Vagina (tissue), 2 donors: ENCODE results near the gene LRRC74A. TPM values are rescaled to one million over a fixed set of nuclear protein-coding genes. Genes with fewer than 3 reads are reported as not detected.
A peak's percentile ranks its signal among the peaks of the same experiment; 100 is the strongest.

ENCODE experiments used
- DNase-seq, 2 donors: peaks; one replicate each; pipeline ENCODE4 v3.0.0-alpha.2; 2017; ENCODE audit errors: extremely low spot score in 2 of 2
- H3K27ac ChIP-seq: fragments of 200-600 bp; sonication (generic); one replicate; pipeline ENCODE4 v1.5.1; 2019
- H3K27me3 ChIP-seq: fragments of 200-600 bp; sonication (generic); one replicate; pipeline ENCODE4 v1.5.1; 2019
- H3K36me3 ChIP-seq, 2 donors: fragments of 200-600 bp; sonication (generic); one replicate each; pipeline ENCODE4 v1.5.1; 2017 to 2019
- H3K4me1 ChIP-seq: fragments of 200-600 bp; sonication (generic); one replicate; pipeline ENCODE4 v1.5.1; 2019
- H3K4me3 ChIP-seq, 2 donors: fragments of 200-600 bp; sonication (generic); 1 replicate in 1 of 2; 2 replicates in 1 of 2; pipeline ENCODE4 v1.5.1; 2016 to 2019
- H3K9me3 ChIP-seq: fragments of 200-600 bp; sonication (generic); one replicate; pipeline ENCODE4 v1.5.1; 2019
- POLR2A ChIP-seq, 2 donors: fragments of 450-650 bp; IDR thresholded peaks; one replicate each; pipeline ENCODE4 v1.6.1; 2017; ENCODE audit warnings: antibody characterized with exemption in 2 of 2, mild to moderate bottlenecking in 2 of 2, moderate library complexity in 2 of 2
- POLR2AphosphoS5 ChIP-seq, 2 donors: sonication (generic); formaldehyde crosslinking; IDR thresholded peaks; one replicate each; pipeline ENCODE4 v1.9.0; 2017; ENCODE audit warnings: antibody characterized with exemption in 2 of 2, mild to moderate bottlenecking in 2 of 2, low read depth in 1 of 2; ENCODE audit not compliant: insufficient read depth in 1 of 2
- intact Hi-C: fragments of 100-400 bp; cut with DNase I; formaldehyde crosslinking; loops from one replicate; pipeline ENCODE4 v1.15.1; 2023
- total RNA-seq: library from RNA; depleted of rRNA; stranded (reverse); fragments of >200 nt; gene quantifications from one replicate; pipeline ENCODE4 v1.2.3, GENCODE V29; 2016
- TF ChIP-seq, protein P1 (sequence below), 3 experiments: fragments of 450-650 bp in 2 of 3; fragments of 200-600 bp in 1 of 3; sonication (generic) in 1 of 3; IDR thresholded peaks; one replicate each; pipeline ENCODE4 v1.5.1; 2017 to 2019; ENCODE audit warnings: antibody characterized with exemption in 3 of 3, mild to moderate bottlenecking in 2 of 3, moderate library complexity in 2 of 3

The LRRC74A gene
- total RNA-seq, 1 donor from 2014 or later = not detected

DNA sequence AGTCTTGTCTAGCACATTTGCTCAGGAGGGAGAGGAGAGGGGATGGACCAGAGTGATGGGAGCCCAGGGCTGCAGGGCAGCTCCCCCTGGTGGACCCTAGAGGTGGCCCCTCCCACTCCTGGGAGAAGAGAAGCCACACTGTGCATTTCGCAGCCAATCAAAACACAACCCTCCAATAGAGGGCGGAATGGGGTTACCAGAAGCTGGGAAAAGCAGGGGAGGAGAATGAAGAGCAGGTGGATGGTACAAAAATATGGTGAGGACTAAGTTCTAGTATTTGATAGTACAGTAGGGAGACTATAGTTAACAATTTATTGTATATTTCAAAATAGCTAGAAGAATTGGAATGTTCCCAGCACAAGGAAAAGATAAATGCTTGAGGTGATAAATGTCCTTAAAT, 41.3 kb upstream of the LRRC74A start:
- peaks cover 20% of the 10 kb centered on the region for H3K4me1 ChIP-seq
- DNase-seq = no peak
- TF ChIP-seq, protein P1, sequence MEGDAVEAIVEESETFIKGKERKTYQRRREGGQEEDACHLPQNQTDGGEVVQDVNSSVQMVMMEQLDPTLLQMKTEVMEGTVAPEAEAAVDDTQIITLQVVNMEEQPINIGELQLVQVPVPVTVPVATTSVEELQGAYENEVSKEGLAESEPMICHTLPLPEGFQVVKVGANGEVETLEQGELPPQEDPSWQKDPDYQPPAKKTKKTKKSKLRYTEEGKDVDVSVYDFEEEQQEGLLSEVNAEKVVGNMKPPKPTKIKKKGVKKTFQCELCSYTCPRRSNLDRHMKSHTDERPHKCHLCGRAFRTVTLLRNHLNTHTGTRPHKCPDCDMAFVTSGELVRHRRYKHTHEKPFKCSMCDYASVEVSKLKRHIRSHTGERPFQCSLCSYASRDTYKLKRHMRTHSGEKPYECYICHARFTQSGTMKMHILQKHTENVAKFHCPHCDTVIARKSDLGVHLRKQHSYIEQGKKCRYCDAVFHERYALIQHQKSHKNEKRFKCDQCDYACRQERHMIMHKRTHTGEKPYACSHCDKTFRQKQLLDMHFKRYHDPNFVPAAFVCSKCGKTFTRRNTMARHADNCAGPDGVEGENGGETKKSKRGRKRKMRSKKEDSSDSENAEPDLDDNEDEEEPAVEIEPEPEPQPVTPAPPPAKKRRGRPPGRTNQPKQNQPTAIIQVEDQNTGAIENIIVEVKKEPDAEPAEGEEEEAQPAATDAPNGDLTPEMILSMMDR (IDR thresholded peaks at IDR 0.05) = peak; percentile 55 to 77 (median 66)
- no peak for TF ChIP-seq POLR2AphosphoS5 (IDR thresholded peaks at IDR 0.05; ENCODE audit: insufficient read depth in 1 of 2, low read depth in 1 of 2)
- TF ChIP-seq POLR2A (IDR thresholded peaks at IDR 0.05) = no peak
- intact Hi-C loops = loop anchor here (5.0 kb wide), 1 partner anchor 73 kb away; no protein-coding TSS in a partner anchor
- peaks cover 0 to 38% of the 10 kb centered on the region in 2 donors for H3K36me3 ChIP-seq
- no peak overlapping the region for H3K4me3 ChIP-seq
- H3K27ac ChIP-seq = no peak overlapping the region
- no peaks in the 10 kb centered on the region for H3K27me3 ChIP-seq
- no peaks in the 10 kb centered on the region for H3K9me3 ChIP-seq

DNA sequence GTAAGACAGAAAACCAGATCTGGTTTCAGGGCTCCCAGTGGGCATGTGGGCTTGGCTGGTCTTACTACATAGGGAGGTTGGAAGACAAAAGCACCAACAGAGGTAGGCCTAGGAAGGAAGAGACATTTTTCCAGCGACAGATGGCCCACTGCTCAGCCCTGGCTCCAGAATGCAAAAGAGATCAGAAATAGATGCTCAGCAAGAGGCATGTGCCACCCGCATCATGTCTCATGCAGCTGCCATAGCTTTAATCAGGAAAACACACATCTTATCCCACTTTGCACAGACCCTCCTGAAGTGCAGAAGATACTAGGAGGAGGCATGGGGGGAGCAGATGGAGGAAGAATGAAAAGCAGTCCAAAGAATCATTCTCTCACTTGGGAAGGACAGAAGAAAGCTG, 39.6 kb upstream of the LRRC74A start:
- Histone ChIP-seq H3K4me3 (no peak overlapping the region), H3K4me1 (peaks cover 7% of the 10 kb centered on the region), H3K36me3 (peaks cover 0 to 50% of the 10 kb centered on the region in 2 donors), H3K27ac (no peak overlapping the region), H3K27me3 (no peaks in the 10 kb centered on the region), H3K9me3 (no peaks in the 10 kb centered on the region)
- TF ChIP-seq POLR2A (IDR thresholded peaks at IDR 0.05) (no peak), POLR2AphosphoS5 (IDR thresholded peaks at IDR 0.05; ENCODE audit: insufficient read depth in 1 of 2, low read depth in 1 of 2) (no peak)
- TF ChIP-seq, protein P1 (IDR thresholded peaks at IDR 0.05) = no peak
- intact Hi-C loops = loop anchor here (5.0 kb wide), 1 partner anchor 74 kb away; no protein-coding TSS in a partner anchor
- DNase-seq = no peak

DNA sequence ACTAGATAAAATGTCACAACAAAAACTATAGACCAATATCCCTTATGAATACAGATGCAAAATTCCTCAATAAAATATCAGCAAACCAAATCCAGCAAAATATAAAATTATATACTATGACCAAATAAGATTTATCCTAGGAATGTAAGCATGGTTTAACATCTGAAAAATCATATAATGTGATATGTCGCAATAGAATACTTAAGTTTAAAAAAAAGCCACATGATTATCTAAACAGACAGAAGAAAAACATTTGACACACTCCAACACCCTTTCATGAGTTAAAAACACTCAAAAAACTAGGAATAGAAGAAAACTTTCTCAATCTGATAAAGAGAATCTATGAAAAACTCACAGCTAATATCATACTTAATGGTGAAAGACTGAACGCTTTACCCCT, 33.8 kb upstream of the LRRC74A start:
- Histone ChIP-seq H3K27me3 (no peaks in the 10 kb centered on the region), H3K4me3 (no peak overlapping the region), H3K9me3 (no peaks in the 10 kb centered on the region), H3K36me3 (peaks cover 0 to 36% of the 10 kb centered on the region in 2 donors), H3K4me1 (no peaks in the 10 kb centered on the region), H3K27ac (no peak overlapping the region)
- TF ChIP-seq POLR2AphosphoS5 (IDR thresholded peaks at IDR 0.05; ENCODE audit: insufficient read depth in 1 of 2, low read depth in 1 of 2) = no peak
- TF ChIP-seq POLR2A (IDR thresholded peaks at IDR 0.05) = no peak
- TF ChIP-seq, protein P1 (IDR thresholded peaks at IDR 0.05) = no peak
- intact Hi-C loops = no loop called here
- no peak for DNase-seq

DNA sequence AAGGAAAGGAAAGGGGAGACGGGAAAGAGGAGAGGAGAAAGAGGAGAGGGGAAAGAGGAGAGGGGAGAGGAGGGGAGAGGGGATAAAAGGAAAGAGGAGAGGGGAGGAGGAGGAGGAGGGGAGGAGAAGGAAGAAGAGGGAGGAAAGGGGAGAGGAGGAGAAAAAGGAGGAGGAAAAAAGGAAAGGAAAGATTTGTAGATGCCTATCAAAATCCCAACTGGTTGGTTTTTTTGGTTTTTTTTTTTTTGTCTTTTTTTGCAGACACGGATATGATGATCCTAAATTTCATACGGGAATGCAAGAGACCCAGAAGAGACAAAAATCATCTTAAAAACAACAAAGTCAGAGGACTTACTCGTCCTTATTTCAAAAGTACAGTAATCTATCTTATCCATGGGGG, 32.9 kb upstream of the LRRC74A start:
- H3K27ac ChIP-seq = no peak overlapping the region
- H3K36me3 ChIP-seq = peaks cover 0 to 33% of the 10 kb centered on the region in 2 donors
- H3K4me1 ChIP-seq = no peaks in the 10 kb centered on the region
- TF ChIP-seq, protein P1 (IDR thresholded peaks at IDR 0.05) = no peak
- no peak for TF ChIP-seq POLR2AphosphoS5 (IDR thresholded peaks at IDR 0.05; ENCODE audit: insufficient read depth in 1 of 2, low read depth in 1 of 2)
- TF ChIP-seq POLR2A (IDR thresholded peaks at IDR 0.05) = no peak
- DNase-seq = no peak
- no peaks in the 10 kb centered on the region for H3K27me3 ChIP-seq
- intact Hi-C loops = no loop called here
- no peak overlapping the region for H3K4me3 ChIP-seq
- no peaks in the 10 kb centered on the region for H3K9me3 ChIP-seq

DNA sequence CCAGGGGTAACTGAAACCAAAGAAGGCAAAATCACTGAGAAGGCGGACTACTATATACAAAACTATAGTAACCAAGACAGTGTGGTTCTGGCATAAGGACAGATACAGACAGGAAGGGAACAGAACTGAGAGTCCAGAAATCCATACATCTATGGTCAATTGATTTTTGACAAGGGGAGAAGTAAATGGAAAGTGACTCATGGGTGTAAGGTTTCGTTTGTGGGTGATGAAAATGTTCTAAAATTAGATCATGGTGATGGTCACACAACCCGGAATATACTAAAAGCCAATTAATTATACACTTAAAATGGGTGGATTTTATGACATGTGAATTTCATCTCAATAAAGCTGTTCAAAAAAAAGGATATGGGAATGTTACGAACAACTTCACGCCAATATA, 32.3 kb upstream of the LRRC74A start:
- Histone ChIP-seq H3K4me1 (no peaks in the 10 kb centered on the region), H3K9me3 (no peaks in the 10 kb centered on the region), H3K27ac (no peak overlapping the region), H3K4me3 (no peak overlapping the region), H3K27me3 (no peaks in the 10 kb centered on the region), H3K36me3 (peaks cover 0 to 37% of the 10 kb centered on the region in 2 donors)
- intact Hi-C loops = no loop called here
- no peak for DNase-seq
- TF ChIP-seq POLR2AphosphoS5 (IDR thresholded peaks at IDR 0.05; ENCODE audit: insufficient read depth in 1 of 2, low read depth in 1 of 2) = no peak
- TF ChIP-seq, protein P1 (IDR thresholded peaks at IDR 0.05) = no peak
- no peak for TF ChIP-seq POLR2A (IDR thresholded peaks at IDR 0.05)
